ENCODE results near the gene RGS5. TPM values are rescaled to one million over a fixed set of nuclear protein-coding genes. Genes with fewer than 3 reads are reported as not detected.

RGS5 gene
- total RNA-seq, 1 experiment from 2014 or later = 4.7 TPM

- Histone ChIP-seq H3K27me3 (replicated peaks; ENCODE audit: insufficient read depth, low read depth, low read length, poor library complexity) (no peaks in the 10 kb centered on the region), H3K9me3 (ENCODE audit: low read depth, low read length, poor library complexity, severe bottlenecking) (no peaks in the 10 kb centered on the region), H3K4me1 (ENCODE audit: insufficient read depth, low read length, poor library complexity, severe bottlenecking) (no peaks in the 10 kb centered on the region), H3K27ac (ENCODE audit: low read depth, low read length, poor library complexity, severe bottlenecking) (no peak overlapping the region), H3K36me3 (ENCODE audit: insufficient read depth, low read length, poor library complexity, severe bottlenecking) (no peaks in the 10 kb centered on the region), H3K4me3 (ENCODE audit: low read depth, low read length, poor library complexity, severe bottlenecking) (no peak overlapping the region)
- TF ChIP-seq CTCF (conservative IDR thresholded peaks at IDR 0.05; ENCODE audit: low read depth, low read length) (no peak), EZH2 (IDR thresholded peaks at IDR 0.05; ENCODE audit: borderline replicate concordance, low read depth, low read length, poor library complexity, severe bottlenecking) (no peak)
- DNase-seq (ENCODE audit: low spot score) = no peak
- intact Hi-C loops (cut with micrococcal nuclease; ENCODE audit: unreplicated experiment) = no loop called here
- POLR2A ChIA-PET (ENCODE audit: low non-redundant PET) = interaction anchor here (0.5 kb wide), 1 partner anchor 1361 kb away, joined by 3 read pairs; no protein-coding TSS in a partner anchor
- CTCF ChIA-PET = no interaction called here
- no TSS peak for BruUV-seq (replicated peaks)
These were observed 810 bp downstream of the RGS5 start for GRCh38 chr1:163201906-163202305.

GRCh38 chr1:163197022-163197421 is 5.7 kb downstream of the RGS5 start:
- DNase-seq (ENCODE audit: low spot score) = no peak
- POLR2A ChIA-PET (ENCODE audit: low non-redundant PET) = no interaction called here

GRCh38 chr1:163196449-163196787 is 6.3 kb downstream of the RGS5 start:
- H3K36me3 ChIP-seq (ENCODE audit: insufficient read depth, low read length, poor library complexity, severe bottlenecking) = no peaks in the 10 kb centered on the region
- no TSS peak for BruUV-seq (replicated peaks)
- peak; percentile 6 for DNase-seq (ENCODE audit: low spot score)
- TF ChIP-seq CTCF (conservative IDR thresholded peaks at IDR 0.05; ENCODE audit: low read depth, low read length) = no peak
- H3K27me3 ChIP-seq (replicated peaks; ENCODE audit: insufficient read depth, low read depth, low read length, poor library complexity) = no peaks in the 10 kb centered on the region
- no peaks in the 10 kb centered on the region for H3K9me3 ChIP-seq (ENCODE audit: low read depth, low read length, poor library complexity, severe bottlenecking)
- no peaks in the 10 kb centered on the region for H3K4me1 ChIP-seq (ENCODE audit: insufficient read depth, low read length, poor library complexity, severe bottlenecking)
- intact Hi-C loops (cut with micrococcal nuclease; ENCODE audit: unreplicated experiment) = no loop called here
- H3K27ac ChIP-seq (ENCODE audit: low read depth, low read length, poor library complexity, severe bottlenecking) = no peak overlapping the region
- ChIA-PET CTCF (no interaction called here), POLR2A (ENCODE audit: low non-redundant PET) (no interaction called here)
- H3K4me3 ChIP-seq (ENCODE audit: low read depth, low read length, poor library complexity, severe bottlenecking) = no peak overlapping the region

More at GRCh38 chr1:163197022-163197421, 5.7 kb downstream of the RGS5 start:
- no peaks in the 10 kb centered on the region for H3K9me3 ChIP-seq (ENCODE audit: low read depth, low read length, poor library complexity, severe bottlenecking)
- CTCF ChIA-PET = no interaction called here
- intact Hi-C loops (cut with micrococcal nuclease; ENCODE audit: unreplicated experiment) = no loop called here
- no TSS peak for BruUV-seq (replicated peaks)
- TF ChIP-seq EZH2 (IDR thresholded peaks at IDR 0.05; ENCODE audit: borderline replicate concordance, low read depth, low read length, poor library complexity, severe bottlenecking) (no peak), CTCF (conservative IDR thresholded peaks at IDR 0.05; ENCODE audit: low read depth, low read length) (no peak)
- no peaks in the 10 kb centered on the region for H3K36me3 ChIP-seq (ENCODE audit: insufficient read depth, low read length, poor library complexity, severe bottlenecking)
- no peak overlapping the region for H3K27ac ChIP-seq (ENCODE audit: low read depth, low read length, poor library complexity, severe bottlenecking)
- H3K4me3 ChIP-seq (ENCODE audit: low read depth, low read length, poor library complexity, severe bottlenecking) = no peak overlapping the region
- H3K4me1 ChIP-seq (ENCODE audit: insufficient read depth, low read length, poor library complexity, severe bottlenecking) = no peaks in the 10 kb centered on the region
- H3K27me3 ChIP-seq (replicated peaks; ENCODE audit: insufficient read depth, low read depth, low read length, poor library complexity) = no peaks in the 10 kb centered on the region
